HCT116 (cell line): ENCODE results near the gene PAK6. TPM values are rescaled to one million over a fixed set of nuclear protein-coding genes. Genes with fewer than 3 reads are reported as not detected.

ENCODE experiments used
- ATAC-seq: fragments of 200-7000 bp; cut with Tn5 transposase; 2 replicates; pipeline ENCODE4 v1.9.1; 2020; ENCODE audit warnings: mild to moderate bottlenecking, moderate library complexity
- BruUV-seq: library from RNA; stranded (reverse); fragments of 400-500 nt; replicated peaks from 2 replicates; lab custom pipeline; 2021; lab: Mats Ljungman, UMichigan
- CTCF ChIA-PET: fragments of 300-600 bp; sonication (Branson Sonifier 250); formaldehyde crosslinking; loops from one replicate; lab custom pipeline; 2021; ENCODE audit warnings: antibody characterized with exemption; lab: Charles Lee
- POLR2A ChIA-PET: fragments of 300-600, 350-600 bp; sonication (Branson Sonifier 250); formaldehyde crosslinking; loops from one replicate; lab custom pipeline; 2021; ENCODE audit warnings: antibody characterized with exemption; lab: Charles Lee
- RAD21 ChIA-PET, 2 experiments: fragments of 300-600 bp; sonication (Branson Sonifier 250); formaldehyde crosslinking; loops; one replicate each; lab custom pipeline; 2023; ENCODE audit warnings: low total read pairs in 2 of 2; ENCODE audit not compliant: uncharacterized antibody in 2 of 2, unreplicated experiment in 2 of 2, low non-redundant PET in 1 of 2; lab: Charles Lee
- DNase-seq: peaks from one replicate; pipeline ENCODE4 v3.0.0-alpha.2; 2010; ENCODE audit warnings: low read depth, low spot score
- H2AFZ ChIP-seq: fragments of 200-600 bp; shearing (Covaris generic), sonication (generic); 2 replicates; pipeline ENCODE4 v1.6.1; 2017; ENCODE audit warnings: low read depth, mixed run types, mixed read lengths, antibody characterized with exemption, low read length; ENCODE audit not compliant: poor library complexity, severe bottlenecking
- H3K27ac ChIP-seq: 2 replicates; pipeline ENCODE4 v1.5.1; 2012; ENCODE audit warnings: low read depth, low read length
- H3K27me3 ChIP-seq: fragments of 200-600 bp; sonication (generic); 2 replicates; pipeline ENCODE4 v1.6.1; 2016; ENCODE audit warnings: mixed run types, low read length, mixed read lengths; ENCODE audit not compliant: insufficient read depth
- H3K36me3 ChIP-seq, 2 experiments: fragments of 200-500 bp in 1 of 2; fragments of 200-600 bp in 1 of 2; sonication (Bioruptor generic) in 1 of 2; sonication (generic) in 1 of 2; 2 replicates each; pipeline versions ENCODE4 v1.5.1 to v1.6.1; 2014 to 2016; ENCODE audit warnings: low read length in 2 of 2, inconsistent platforms in 1 of 2, mixed read lengths in 1 of 2, mixed run types in 1 of 2; ENCODE audit not compliant: insufficient read depth in 2 of 2, control insufficient read depth in 1 of 2
- H3K4me1 ChIP-seq, 2 experiments: fragments of 200-600 bp in 1 of 2; sonication (generic) in 1 of 2; 2 replicates each; pipeline versions ENCODE4 v1.5.1 to v1.6.1; 2012 to 2017; ENCODE audit warnings: low read length in 2 of 2, inconsistent platforms in 1 of 2, mild to moderate bottlenecking in 1 of 2, mixed read lengths in 1 of 2, mixed run types in 1 of 2, moderate library complexity in 1 of 2; ENCODE audit not compliant: insufficient read depth in 2 of 2, control insufficient read depth in 1 of 2
- H3K4me2 ChIP-seq: fragments of 200-600 bp; sonication (generic); 2 replicates; pipeline ENCODE4 v1.6.1; 2017; ENCODE audit warnings: mixed run types, low read length, mixed read lengths
- H3K4me3 ChIP-seq, 2 experiments: fragments of 200-600 bp in 1 of 2; sonication (generic) in 1 of 2; replicated peaks in 1 of 2; 2 replicates each; pipeline ENCODE4 v1.5.1; 2011 to 2016; ENCODE audit warnings: low read length in 2 of 2, control low read depth in 1 of 2, low read depth in 1 of 2, mild to moderate bottlenecking in 1 of 2, mixed read lengths in 1 of 2, mixed run types in 1 of 2
- H3K79me2 ChIP-seq: fragments of 200-600 bp; sonication (generic); 2 replicates; pipeline ENCODE4 v1.6.1; 2017; ENCODE audit warnings: mild to moderate bottlenecking, mixed run types, low read length, moderate library complexity, mixed read lengths; ENCODE audit not compliant: insufficient read depth
- H3K9ac ChIP-seq: fragments of 200-600 bp; sonication (generic); 2 replicates; pipeline ENCODE4 v1.6.1; 2016; ENCODE audit warnings: low read length, mixed read lengths
- H3K9me2 ChIP-seq: fragments of 200-600 bp; sonication (generic), shearing (Covaris generic); 2 replicates; pipeline ENCODE4 v1.6.1; 2017; ENCODE audit warnings: mixed run types, mild to moderate bottlenecking, moderate library complexity; ENCODE audit not compliant: insufficient read depth
- H3K9me3 ChIP-seq, 2 experiments: fragments of 200-500 bp in 1 of 2; fragments of 200-600 bp in 1 of 2; sonication (Bioruptor generic) in 1 of 2; sonication (generic) in 1 of 2; 2 replicates each; pipeline ENCODE4 v1.6.1; 2014 to 2017; ENCODE audit warnings: low read length in 2 of 2, mixed read lengths in 2 of 2, inconsistent platforms in 1 of 2, low read depth in 1 of 2, mild to moderate bottlenecking in 1 of 2, mixed run types in 1 of 2, moderate library complexity in 1 of 2; ENCODE audit not compliant: control insufficient read depth in 1 of 2, insufficient read depth in 1 of 2
- H4K20me1 ChIP-seq: fragments of 200-600 bp; sonication (generic), shearing (Covaris generic); 2 replicates; pipeline ENCODE4 v1.6.1; 2017; ENCODE audit warnings: mixed run types, mild to moderate bottlenecking, moderate library complexity; ENCODE audit not compliant: insufficient read depth
- CEBPB ChIP-seq: IDR thresholded peaks from 2 replicates; pipeline ENCODE4 v1.6.1; 2012; ENCODE audit warnings: low read depth
- POLR2A ChIP-seq: IDR thresholded peaks from 2 replicates; pipeline ENCODE4 v1.7.0; 2011; ENCODE audit warnings: borderline replicate concordance; ENCODE audit not compliant: insufficient read depth, insufficient read length; ENCODE audit errors: extremely low read depth
- intact Hi-C: fragments of 100-400 bp; cut with micrococcal nuclease; formaldehyde crosslinking; loops from 2 replicates; pipeline ENCODE4 v1.10.0; 2022
- total RNA-seq: library from RNA; stranded (reverse); gene quantifications from one replicate; pipeline ENCODE4 v1.2.1, GENCODE V29; 2021; ENCODE audit not compliant: unreplicated experiment
- TF ChIP-seq, protein P1 (sequence below), 3 experiments: fragments of 200-600 bp in 1 of 3; sonication (generic) in 1 of 3; IDR thresholded peaks in 2 of 3; conservative IDR thresholded peaks in 1 of 3; 2 replicates each; pipeline ENCODE4 v1.5.1; 2012 to 2017; ENCODE audit warnings: low read depth in 2 of 3, low read length in 2 of 3, antibody characterized with exemption in 1 of 3, borderline replicate concordance in 1 of 3, control low read depth in 1 of 3, mild to moderate bottlenecking in 1 of 3, mixed read lengths in 1 of 3, mixed run types in 1 of 3, moderate library complexity in 1 of 3; ENCODE audit not compliant: insufficient read depth in 1 of 3

PAK6 gene
- total RNA-seq, 1 experiment from 2014 or later, result 19.9 TPM

- ChIA-PET CTCF (interaction anchor here (0.8 to 9.7 kb wide), 8 partner anchors 12 to 114 kb away, joined by 3 to 134 read pairs (median 4); partner anchors contain the start of gene INAFM2), POLR2A (interaction anchor here (1.6 to 2.2 kb wide), 2 partner anchors 16 to 28 kb away, joined by 3 to 6 read pairs; no protein-coding TSS in a partner anchor), RAD21 (interaction anchor here in 1 of 2 experiments (1.0 to 3.5 kb wide), 2 partner anchors 17 to 28 kb away, joined by 3 to 18 read pairs; no protein-coding TSS in a partner anchor)
- H2AFZ ChIP-seq, result no peak within 1 kb of the TSS
- no peak within 1 kb of the TSS for H3K27ac ChIP-seq
- H3K4me2 ChIP-seq, result no peak within 1 kb of the TSS
- H3K79me2 ChIP-seq, result no peaks in the 10 kb centered on the region
- H3K4me1 ChIP-seq, result peaks cover 2 to 14% of the 10 kb centered on the region in 2 experiments; a peak in 1 of 4 replicates
- H3K9me3 ChIP-seq, result no peaks in the 10 kb centered on the region
- no peaks in the 10 kb centered on the region for H3K9me2 ChIP-seq
- BruUV-seq, result no TSS peak
- no peak within 1 kb of the TSS for H3K9ac ChIP-seq
- ATAC-seq (peak; percentile 52), DNase-seq (no peak)
- H3K27me3 ChIP-seq, result 0 out of 2 replicates have a peak, but pooled peaks cover 6% of the 10 kb centered on the region
- H3K36me3 ChIP-seq, result no peaks in the 10 kb centered on the region
- no peak within 1 kb of the TSS for H3K4me3 ChIP-seq
- intact Hi-C loops, result no loop called here
- TF ChIP-seq, protein P1, sequence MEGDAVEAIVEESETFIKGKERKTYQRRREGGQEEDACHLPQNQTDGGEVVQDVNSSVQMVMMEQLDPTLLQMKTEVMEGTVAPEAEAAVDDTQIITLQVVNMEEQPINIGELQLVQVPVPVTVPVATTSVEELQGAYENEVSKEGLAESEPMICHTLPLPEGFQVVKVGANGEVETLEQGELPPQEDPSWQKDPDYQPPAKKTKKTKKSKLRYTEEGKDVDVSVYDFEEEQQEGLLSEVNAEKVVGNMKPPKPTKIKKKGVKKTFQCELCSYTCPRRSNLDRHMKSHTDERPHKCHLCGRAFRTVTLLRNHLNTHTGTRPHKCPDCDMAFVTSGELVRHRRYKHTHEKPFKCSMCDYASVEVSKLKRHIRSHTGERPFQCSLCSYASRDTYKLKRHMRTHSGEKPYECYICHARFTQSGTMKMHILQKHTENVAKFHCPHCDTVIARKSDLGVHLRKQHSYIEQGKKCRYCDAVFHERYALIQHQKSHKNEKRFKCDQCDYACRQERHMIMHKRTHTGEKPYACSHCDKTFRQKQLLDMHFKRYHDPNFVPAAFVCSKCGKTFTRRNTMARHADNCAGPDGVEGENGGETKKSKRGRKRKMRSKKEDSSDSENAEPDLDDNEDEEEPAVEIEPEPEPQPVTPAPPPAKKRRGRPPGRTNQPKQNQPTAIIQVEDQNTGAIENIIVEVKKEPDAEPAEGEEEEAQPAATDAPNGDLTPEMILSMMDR (IDR thresholded peaks at IDR 0.05 in 2 of 3, conservative IDR thresholded peaks at IDR 0.05 in 1 of 3; ENCODE audit: borderline replicate concordance in 1 of 3, insufficient read depth in 1 of 3, low read depth in 2 of 3, low read length in 2 of 3), result peak in 2 of 3 experiments; percentile 30 to 44; a peak in 3 of 6 replicates
- TF ChIP-seq POLR2A, result no peak
- TF ChIP-seq, all 23 proteins: peak for 1
- no peaks in the 10 kb centered on the region for H4K20me1 ChIP-seq
These were observed 68.8 kb downstream of the PAK6 start, which contains the start of gene PLCB2 for GRCh38 chr15:40307421-40308211. Gene PLCB2 (minus strand): TSS chr15:40307935. CDS start chr15:40307672, 263 bp downstream.

- RAD21 ChIA-PET, result interaction anchor here (0.9 to 3.5 kb wide), 6 partner anchors 18 to 92 kb away, joined by 3 to 18 read pairs (median 4); no protein-coding TSS in a partner anchor
- BruUV-seq, result no TSS peak
- DNase-seq (no peak), ATAC-seq (no peak)
- CTCF ChIA-PET, result interaction anchor here (0.7 to 9.7 kb wide), 19 partner anchors 9 to 264 kb away, joined by 3 to 134 read pairs (median 5); partner anchors contain the start of genes ANKRD63 and PAK6
- no peak overlapping the region for H3K9ac ChIP-seq
- H3K4me1 ChIP-seq, result peaks cover 8 to 25% of the 10 kb centered on the region in 2 experiments; a peak in 3 of 4 replicates
- intact Hi-C loops, result no loop called here
- no peak overlapping the region for H3K4me2 ChIP-seq
- 0 out of 2 replicates have a peak, but pooled peaks cover 6% of the 10 kb centered on the region for H3K27me3 ChIP-seq
- H2AFZ ChIP-seq, result no peak overlapping the region
- TF ChIP-seq CEBPB, result no peak
- no peak overlapping the region for H3K27ac ChIP-seq
- no peaks in the 10 kb centered on the region for H3K9me2 ChIP-seq
- POLR2A ChIA-PET, result interaction anchor here (1.8 to 2.2 kb wide), 2 partner anchors 18 to 30 kb away, joined by 5 to 6 read pairs; no protein-coding TSS in a partner anchor
- no peaks in the 10 kb centered on the region for H4K20me1 ChIP-seq
- H3K79me2 ChIP-seq, result no peaks in the 10 kb centered on the region
- no peaks in the 10 kb centered on the region for H3K36me3 ChIP-seq
- no peak overlapping the region for H3K4me3 ChIP-seq
- H3K9me3 ChIP-seq, result no peaks in the 10 kb centered on the region
These were observed 70.5 kb downstream of the PAK6 start for GRCh38 chr15:40309344-40309862.
